ENCODE data around the gene KISS1R. TPM values are rescaled to one million over a fixed set of nuclear protein-coding genes. Genes with fewer than 3 reads are reported as not detected.

Gene KISS1R
- total and polyA plus RNA-seq, 4 donors, result not detected

- H3K36me3 ChIP-seq (ENCODE audit: control insufficient read depth in 4 of 4, insufficient read depth in 3 of 4, low read depth in 1 of 4, low read length in 3 of 4), result no peaks in the 10 kb centered on the region
- H3K27ac ChIP-seq (ENCODE audit: low read depth in 1 of 2, low read length in 2 of 2), result no peak overlapping the region
- H3K27me3 ChIP-seq (ENCODE audit: control insufficient read depth in 4 of 4, insufficient read depth in 4 of 4, low read length in 3 of 4), result no peaks in the 10 kb centered on the region
- peaks cover 18 to 53% (median 31%) of the 10 kb centered on the region in 4 donors for H3K4me1 ChIP-seq (ENCODE audit: control insufficient read depth in 4 of 4, insufficient read depth in 4 of 4, low read length in 3 of 4)
- H3K9me3 ChIP-seq (ENCODE audit: control insufficient read depth in 4 of 4, low read length in 3 of 4), result no peaks in the 10 kb centered on the region
- WGBS, result 96% methylated on average over 51 of the region's 51 CpGs
- H3K4me3 ChIP-seq (ENCODE audit: low read depth in 1 of 3, low read length in 3 of 3), result no peak overlapping the region
- TF ChIP-seq EGR1 (IDR thresholded peaks at IDR 0.05; ENCODE audit: low read depth in 2 of 2), result no peak
- TF ChIP-seq RXRA (IDR thresholded peaks at IDR 0.05), result no peak
- TF ChIP-seq GABPA (IDR thresholded peaks at IDR 0.05 in 1 of 2, conservative IDR thresholded peaks at IDR 0.05 in 1 of 2), result no peak
- TF ChIP-seq FOXA1 (IDR thresholded peaks at IDR 0.05), result no peak
- TF ChIP-seq JUND (IDR thresholded peaks at IDR 0.05), result no peak
- DNase-seq (ENCODE audit: low spot score), result no peak
- H3K9ac ChIP-seq (ENCODE audit: low read depth in 1 of 2, low read length in 2 of 2), result no peak overlapping the region
Measured at GRCh38 chr19:929203-929890, 12.2 kb downstream of the KISS1R start.

GRCh38 chr19:929891-930258 is 12.7 kb downstream of the KISS1R start:
- Histone ChIP-seq H3K9ac (ENCODE audit: low read depth in 1 of 2, low read length in 2 of 2) (no peak overlapping the region), H3K4me3 (ENCODE audit: low read depth in 1 of 3, low read length in 3 of 3) (no peak overlapping the region), H3K27me3 (ENCODE audit: control insufficient read depth in 4 of 4, insufficient read depth in 4 of 4, low read length in 3 of 4) (no peaks in the 10 kb centered on the region), H3K4me1 (ENCODE audit: control insufficient read depth in 4 of 4, insufficient read depth in 4 of 4, low read length in 3 of 4) (peaks cover 18 to 54% (median 32%) of the 10 kb centered on the region in 4 donors), H3K9me3 (ENCODE audit: control insufficient read depth in 4 of 4, low read length in 3 of 4) (no peaks in the 10 kb centered on the region), H3K27ac (ENCODE audit: low read depth in 1 of 2, low read length in 2 of 2) (no peak overlapping the region), H3K36me3 (ENCODE audit: control insufficient read depth in 4 of 4, insufficient read depth in 3 of 4, low read depth in 1 of 4, low read length in 3 of 4) (no peaks in the 10 kb centered on the region)
- no peak for TF ChIP-seq CTCF (IDR thresholded peaks at IDR 0.05; ENCODE audit: low read depth, low read length, missing input control)
- no peak for TF ChIP-seq ZBTB33 (IDR thresholded peaks at IDR 0.05)
- no peak for TF ChIP-seq EGR1 (IDR thresholded peaks at IDR 0.05; ENCODE audit: low read depth in 2 of 2)
- no peak for TF ChIP-seq TAF1 (conservative IDR thresholded peaks at IDR 0.05)
- TF ChIP-seq REST (IDR thresholded peaks at IDR 0.05), result no peak
- TF ChIP-seq HNF4G (IDR thresholded peaks at IDR 0.05), result no peak
- no peak for TF ChIP-seq ATF3 (IDR thresholded peaks at IDR 0.05)
- TF ChIP-seq JUND (IDR thresholded peaks at IDR 0.05), result no peak
- TF ChIP-seq MAX (IDR thresholded peaks at IDR 0.05), result no peak
- TF ChIP-seq SP1 (IDR thresholded peaks at IDR 0.05), result no peak
- TF ChIP-seq YY1 (IDR thresholded peaks at IDR 0.05), result no peak
- TF ChIP-seq RXRA (IDR thresholded peaks at IDR 0.05), result no peak
- no peak for TF ChIP-seq RAD21 (IDR thresholded peaks at IDR 0.05)
- TF ChIP-seq FOXA2 (IDR thresholded peaks at IDR 0.05), result no peak
- no peak for TF ChIP-seq NR2F2 (IDR thresholded peaks at IDR 0.05)
- no peak for TF ChIP-seq GABPA (IDR thresholded peaks at IDR 0.05 in 1 of 2, conservative IDR thresholded peaks at IDR 0.05 in 1 of 2)
- TF ChIP-seq HNF4A (conservative IDR thresholded peaks at IDR 0.05), result no peak
- no peak for TF ChIP-seq FOXA1 (IDR thresholded peaks at IDR 0.05)
- DNase-seq (ENCODE audit: low spot score), result no peak
- 94% methylated on average over 6 of the region's 6 CpGs for WGBS

Measured in liver (tissue), 9 donors.